Astrocyte of the cerebellum (primary cell): ENCODE measurements around the gene GPC5.

ENCODE experiments used
- DNase-seq: peaks from one replicate; pipeline ENCODE4 v3.0.0-alpha.2; 2011; ENCODE audit warnings: low read depth
- H3K4me3 ChIP-seq: 2 replicates; pipeline ENCODE4 v1.5.1; 2011; ENCODE audit warnings: mild to moderate bottlenecking, low read depth, low read length, moderate library complexity
- CTCF ChIP-seq: IDR thresholded peaks from 2 replicates; pipeline ENCODE4 v1.5.1; 2012; ENCODE audit warnings: low read length, low read depth, moderate library complexity, mild to moderate bottlenecking; ENCODE audit errors: missing control alignments
- in situ Hi-C: cut with HindIII; loops from 2 replicates; pipeline ENCODE4 v1.10.0; 2017; ENCODE audit warnings: low sequenced_read_pairs

Gene GPC5

DNA sequence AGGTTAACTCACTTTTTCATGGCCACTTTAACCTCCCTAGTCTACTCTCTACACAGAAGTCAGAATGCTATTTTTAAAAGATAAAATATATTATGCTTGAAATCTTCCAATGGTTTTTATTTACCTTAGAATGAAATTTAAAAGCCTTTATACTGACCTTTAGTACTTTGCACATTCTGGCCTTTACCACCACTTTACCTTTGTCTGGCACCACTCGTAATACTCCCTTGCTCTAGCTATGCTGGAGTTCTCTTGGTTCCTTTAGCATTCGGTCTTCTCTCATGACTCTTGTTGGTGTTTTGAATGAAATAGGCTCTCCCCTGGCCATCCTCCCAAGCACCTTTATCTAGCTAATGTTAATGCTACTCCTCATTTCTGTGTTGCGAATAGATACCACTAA, 310.8 kb downstream of the GPC5 start:
- in situ Hi-C loops = no loop called here
- no peak for TF ChIP-seq CTCF
- DNase-seq = no peak
- no peak overlapping the region for H3K4me3 ChIP-seq

- no peak overlapping the region for H3K4me3 ChIP-seq
- in situ Hi-C loops = no loop called here
Observed at GRCh38 chr13:91710733-91711132, 312.3 kb downstream of the GPC5 start.

GRCh38 chr13:91714855-91715254, 316.4 kb downstream of the GPC5 start:
- no peak for TF ChIP-seq CTCF
- in situ Hi-C loops = no loop called here
- DNase-seq = no peak
- no peak overlapping the region for H3K4me3 ChIP-seq

More at GRCh38 chr13:91710733-91711132, 312.3 kb downstream of the GPC5 start:
- TF ChIP-seq CTCF = no peak
- no peak for DNase-seq

- TF ChIP-seq CTCF = no peak
- H3K4me3 ChIP-seq = no peak overlapping the region
- DNase-seq = no peak
- in situ Hi-C loops = no loop called here
Observed at GRCh38 chr13:91716436-91717065, 318.1 kb downstream of the GPC5 start.

DNA sequence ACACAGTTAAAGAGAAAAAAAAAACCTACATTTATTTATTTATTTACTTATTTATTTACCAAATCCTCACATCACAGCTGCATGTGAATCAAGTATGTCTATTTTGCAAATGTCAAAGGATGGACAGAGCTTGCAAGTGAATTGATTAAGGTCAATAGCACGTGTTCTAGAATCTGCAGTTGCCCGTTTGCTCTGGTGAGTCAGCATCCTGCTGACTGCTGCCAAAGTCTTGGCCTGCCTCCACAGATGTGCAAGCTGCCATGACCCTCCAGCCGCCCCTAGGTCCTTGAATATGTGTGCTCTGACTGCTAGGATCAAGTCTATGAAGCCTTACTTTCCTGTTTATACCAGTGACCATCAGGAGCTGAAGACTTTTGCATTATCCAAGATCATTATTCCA, 320.6 kb downstream of the GPC5 start:
- no peak overlapping the region for H3K4me3 ChIP-seq
- TF ChIP-seq CTCF = no peak
- in situ Hi-C loops = no loop called here
- DNase-seq = no peak

DNA sequence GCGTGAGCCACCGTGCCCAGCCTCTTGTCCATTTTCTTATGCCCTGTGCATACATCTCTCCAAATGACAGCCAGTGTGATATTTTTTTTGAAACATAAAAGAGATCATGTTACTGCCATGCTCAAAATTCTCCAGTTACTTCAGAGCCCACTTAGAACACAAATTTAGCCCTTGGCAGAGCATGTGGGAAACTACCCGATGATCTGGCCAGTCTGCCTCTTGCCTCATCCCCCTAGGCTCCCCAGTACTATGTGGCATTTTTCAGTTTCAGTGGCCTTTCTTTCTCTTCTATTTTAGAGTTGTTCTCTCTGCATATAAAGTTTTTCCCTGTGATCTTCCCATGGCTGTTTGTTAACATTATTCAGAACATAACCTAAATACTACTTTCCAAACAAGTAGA, 323.0 kb downstream of the GPC5 start:
- no peak overlapping the region for H3K4me3 ChIP-seq
- TF ChIP-seq CTCF = no peak
- in situ Hi-C loops = no loop called here
- no peak for DNase-seq

DNA sequence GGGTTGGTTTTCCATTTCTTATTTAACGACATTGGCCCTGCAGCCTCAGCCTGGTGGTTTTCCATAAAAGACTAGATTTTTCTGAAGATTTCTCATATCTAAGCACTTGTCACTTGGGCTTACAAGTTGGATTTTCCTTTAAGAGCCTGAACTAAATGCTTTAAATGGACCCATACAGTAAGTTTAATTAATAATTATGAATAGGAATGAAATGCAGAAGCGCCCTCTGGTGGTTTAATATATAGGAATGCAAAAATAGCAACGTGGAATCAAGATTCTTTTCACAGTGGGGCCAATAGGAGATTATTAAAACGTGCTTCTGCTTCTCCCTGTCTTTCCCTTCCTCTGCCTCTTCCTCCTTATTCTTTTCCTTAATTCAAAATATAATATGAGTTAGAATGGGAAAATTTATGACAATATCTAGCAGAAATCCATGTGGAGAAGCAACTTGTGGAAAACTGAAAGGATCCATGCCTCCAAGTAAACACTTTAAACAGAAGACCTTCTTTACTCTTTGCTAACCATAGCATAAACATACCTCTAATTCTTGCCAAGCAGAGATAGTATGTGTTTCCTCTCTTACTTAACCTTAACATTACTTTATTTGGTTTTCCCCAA, 324.0 kb downstream of the GPC5 start:
- in situ Hi-C loops = no loop called here

More for the DNA sequence above, 324.0 kb downstream of the GPC5 start:
- H3K4me3 ChIP-seq = no peak overlapping the region
- peak; percentile 26 for DNase-seq
- peak; percentile 37 for TF ChIP-seq CTCF
